NCI-H82 (cell line): ENCODE measurements around the gene AP2A1.

Source experiments
- DNase-seq: peaks from one replicate; lab custom pipeline; 2025; lab: John Stamatoyannopoulos, UW

AP2A1 gene

DNA sequence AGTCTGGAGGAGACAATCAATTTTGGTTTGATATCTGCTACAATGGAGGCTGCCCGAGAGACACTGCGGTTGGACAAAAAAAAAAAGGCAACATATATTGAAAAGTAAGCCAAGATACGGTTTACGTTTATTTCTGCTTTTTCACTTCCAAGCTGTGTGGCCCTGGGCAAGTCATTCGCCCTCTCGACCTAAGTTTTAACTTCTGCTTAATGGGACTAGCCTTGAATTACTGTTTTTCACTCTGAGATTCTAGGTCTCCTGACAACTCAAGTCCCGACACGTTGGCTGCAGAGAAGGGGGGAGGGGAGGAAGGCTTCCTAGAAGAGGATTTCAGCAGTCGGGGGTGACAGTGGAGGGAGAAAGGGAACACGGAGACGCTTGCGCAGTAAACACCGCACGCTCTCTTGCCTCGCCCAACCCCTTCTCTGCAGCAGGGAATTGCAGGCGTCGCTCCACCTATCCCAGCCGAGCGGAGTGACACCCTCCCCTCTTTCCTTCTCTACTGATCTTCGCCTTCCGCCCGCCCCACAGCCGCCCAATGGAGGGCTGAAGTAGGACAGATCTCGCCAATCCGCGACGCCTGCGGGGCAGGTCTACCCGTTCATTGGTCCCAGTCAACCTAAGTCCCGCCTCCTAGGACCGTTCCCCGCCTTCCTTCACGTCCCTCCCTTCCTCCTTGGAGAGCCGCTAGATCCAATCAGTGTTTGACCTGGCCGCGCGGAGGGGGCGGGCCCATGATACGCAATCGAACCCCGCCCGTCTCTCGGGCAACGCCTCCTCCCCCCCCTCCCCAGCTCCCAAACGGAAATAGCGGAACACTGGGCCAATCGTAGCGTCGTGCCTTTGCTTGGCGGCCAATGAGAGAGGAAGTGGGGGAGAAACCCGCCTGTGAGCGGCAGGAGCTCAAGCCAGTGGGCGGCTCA is 533 bp upstream of the AP2A1 start:
- peak; percentile 100 for DNase-seq

DNA sequence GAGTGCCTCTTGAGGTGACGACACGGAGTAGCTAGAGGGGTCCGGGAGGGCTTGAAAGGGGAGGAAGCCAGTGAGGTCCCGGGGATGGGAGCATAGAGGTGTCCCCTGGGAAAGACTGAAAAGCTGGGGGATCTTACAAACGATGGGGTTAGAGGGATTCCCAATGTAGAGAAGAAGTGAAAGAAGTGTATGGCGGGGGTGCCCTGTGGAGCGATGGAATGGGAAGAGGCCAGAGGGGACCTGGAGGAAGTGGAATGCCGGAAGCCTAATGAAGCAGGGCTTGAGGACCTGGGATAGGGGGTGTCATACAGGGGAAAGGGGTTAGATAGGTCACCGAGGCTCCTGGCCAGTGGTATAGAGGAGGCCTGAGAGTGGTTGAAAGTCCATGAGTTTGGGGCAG is 580 bp downstream of the AP2A1 start:
- peak; percentile 55 for DNase-seq

DNA sequence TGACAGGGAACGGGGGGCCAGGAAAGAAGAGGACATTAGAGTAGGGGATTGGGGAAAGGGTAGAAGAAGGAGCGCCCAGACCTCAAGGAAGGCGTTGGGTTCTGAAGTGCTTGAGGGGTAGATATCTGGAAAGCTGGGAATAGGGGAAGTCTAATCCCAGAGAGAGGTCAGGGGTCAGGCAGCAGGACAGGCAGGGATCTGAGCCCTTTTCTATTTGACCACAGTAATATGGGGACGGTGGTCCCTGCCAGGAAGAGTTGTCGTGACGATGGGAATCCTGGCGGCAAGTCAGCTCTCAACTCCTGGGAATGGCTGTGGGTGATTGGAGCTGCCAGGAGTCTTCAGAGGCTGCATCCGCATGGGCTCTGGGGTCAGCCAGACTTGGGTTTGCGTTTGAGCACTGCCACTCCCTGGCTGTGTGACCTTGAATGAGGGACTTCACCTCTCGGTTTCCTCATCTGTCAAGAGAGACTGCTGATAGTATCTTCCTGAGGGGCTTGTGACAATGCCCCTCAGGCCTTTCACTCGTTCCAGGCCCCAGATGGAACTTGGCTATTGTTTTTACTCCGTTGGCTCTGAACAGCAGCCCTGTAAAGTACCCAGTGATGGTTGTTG is 1.3 kb downstream of the AP2A1 start:
- DNase-seq, result no peak

DNA sequence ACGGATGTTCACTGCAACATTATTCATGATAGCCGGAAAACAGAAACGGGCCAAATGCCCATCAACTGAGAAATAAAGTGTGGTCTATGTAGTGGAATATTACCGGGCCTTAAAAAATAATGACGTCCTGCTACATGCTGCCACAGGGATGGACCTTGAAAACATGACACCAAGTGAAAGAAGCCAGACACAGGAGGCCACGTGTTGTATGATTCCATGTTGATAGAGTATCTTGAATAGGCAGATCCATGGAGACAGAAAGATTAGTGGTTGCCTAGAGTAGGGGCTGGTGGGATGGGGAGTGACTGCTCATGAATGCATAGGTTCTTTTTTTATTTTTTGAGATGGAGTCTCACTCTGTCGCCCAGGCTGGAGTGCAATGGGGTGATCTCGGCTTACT is 3.7 kb downstream of the AP2A1 start:
- no peak for DNase-seq

DNA sequence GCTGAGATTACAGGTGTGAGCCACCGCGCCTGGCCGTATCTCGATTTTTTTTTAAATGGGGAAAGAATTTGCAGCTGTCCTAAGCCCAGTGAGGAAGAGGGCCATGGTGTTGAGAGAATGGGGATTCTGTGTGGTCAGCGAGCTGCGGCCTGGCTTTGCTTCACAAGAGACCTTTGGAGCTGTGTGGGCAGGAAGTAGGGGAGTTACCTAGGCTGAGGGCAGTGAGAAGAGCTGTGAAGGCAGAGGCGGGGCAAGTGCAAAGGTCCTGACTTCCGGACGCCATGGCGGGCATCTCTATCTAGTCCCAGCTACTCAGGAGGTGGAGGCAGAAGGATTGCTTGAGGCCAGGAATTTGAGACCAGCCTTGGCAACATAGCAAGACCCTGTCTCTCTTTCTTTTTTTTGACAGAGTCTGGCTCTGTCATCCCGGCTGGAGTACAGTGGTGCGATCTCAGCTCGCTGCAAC is 4.9 kb downstream of the AP2A1 start:
- DNase-seq, result no peak

DNA sequence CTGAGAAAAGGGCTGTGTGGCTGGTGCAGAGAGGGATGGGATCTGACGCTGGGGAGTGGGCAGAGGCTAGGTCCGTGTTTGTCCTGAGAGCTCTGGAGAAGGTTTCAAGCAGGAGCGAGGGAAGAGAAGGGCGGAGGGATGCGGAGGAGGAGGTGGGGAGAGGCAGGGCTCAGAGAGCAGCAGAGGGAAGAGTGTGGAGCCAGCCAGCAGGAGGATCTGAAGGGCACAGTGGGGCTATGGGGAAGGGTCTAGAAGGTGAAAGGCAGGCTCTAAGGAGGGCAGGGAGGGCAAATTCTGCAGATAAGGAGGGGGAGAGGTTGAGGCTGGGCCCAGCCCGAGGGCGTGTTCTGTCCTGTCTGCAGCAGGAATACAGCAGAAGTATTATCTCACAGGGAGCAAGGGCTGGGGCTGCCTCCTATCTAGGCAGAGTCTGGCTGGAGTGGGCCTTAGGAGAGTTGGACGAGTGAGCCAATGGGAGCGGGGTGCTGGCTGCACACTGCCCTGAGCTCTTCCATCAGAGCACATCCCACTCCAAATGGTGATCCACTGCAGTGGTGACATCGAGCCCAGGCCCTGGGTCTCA is 6.1 kb downstream of the AP2A1 start:
- DNase-seq, result no peak

DNA sequence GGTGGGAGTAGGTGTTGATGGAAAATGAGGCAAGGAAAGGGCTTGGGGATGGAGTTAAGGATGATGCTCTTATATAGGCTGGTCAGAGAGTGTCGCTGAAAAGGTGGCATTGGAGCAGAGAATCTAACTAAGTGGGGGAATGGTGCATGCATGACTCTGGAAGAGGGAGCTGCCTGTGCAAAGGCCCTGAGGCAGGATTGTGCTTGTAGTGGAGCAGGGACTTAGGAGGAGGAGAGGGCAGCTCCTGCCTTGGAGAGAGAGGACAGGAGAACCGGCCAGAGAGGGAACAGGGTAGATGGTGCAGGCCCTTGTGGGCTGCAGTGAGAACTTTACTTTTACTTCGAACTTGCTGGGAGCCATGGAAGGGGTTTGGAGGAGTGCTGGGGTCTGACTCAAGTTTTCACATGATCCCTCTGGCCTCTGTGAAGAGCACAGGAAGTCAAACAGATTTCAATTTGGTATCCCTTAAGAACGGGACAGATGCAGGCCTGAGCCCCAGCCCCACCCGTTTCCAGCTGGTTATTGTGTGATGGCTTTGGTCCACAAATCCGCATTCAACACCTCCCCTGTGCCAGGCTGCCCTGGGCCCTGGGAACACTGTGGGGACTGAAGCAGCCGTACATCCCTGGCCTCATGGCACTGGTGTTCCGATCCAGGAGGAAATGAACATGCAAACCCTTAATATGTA is 7.0 kb downstream of the AP2A1 start:
- DNase-seq, result no peak

DNA sequence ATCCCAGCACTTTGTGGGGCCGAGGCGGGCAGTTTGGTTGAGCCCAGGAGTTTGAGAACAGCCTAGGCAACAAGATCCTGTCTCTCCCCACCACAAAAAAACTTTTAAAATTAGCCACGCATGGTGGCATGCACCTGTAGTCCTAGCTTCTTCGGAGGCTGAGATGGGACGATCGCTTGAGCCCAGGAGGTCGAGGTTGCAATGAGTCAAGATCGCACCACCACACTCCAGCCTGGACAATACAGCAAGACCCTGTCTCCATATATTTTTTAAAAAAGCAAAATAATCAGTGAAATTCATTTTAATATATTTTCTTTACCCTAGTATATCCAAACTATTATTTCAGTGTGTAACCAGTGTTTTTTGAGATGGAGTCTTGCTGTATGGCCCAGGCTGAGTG is 8.2 kb downstream of the AP2A1 start:
- DNase-seq, result no peak

DNA sequence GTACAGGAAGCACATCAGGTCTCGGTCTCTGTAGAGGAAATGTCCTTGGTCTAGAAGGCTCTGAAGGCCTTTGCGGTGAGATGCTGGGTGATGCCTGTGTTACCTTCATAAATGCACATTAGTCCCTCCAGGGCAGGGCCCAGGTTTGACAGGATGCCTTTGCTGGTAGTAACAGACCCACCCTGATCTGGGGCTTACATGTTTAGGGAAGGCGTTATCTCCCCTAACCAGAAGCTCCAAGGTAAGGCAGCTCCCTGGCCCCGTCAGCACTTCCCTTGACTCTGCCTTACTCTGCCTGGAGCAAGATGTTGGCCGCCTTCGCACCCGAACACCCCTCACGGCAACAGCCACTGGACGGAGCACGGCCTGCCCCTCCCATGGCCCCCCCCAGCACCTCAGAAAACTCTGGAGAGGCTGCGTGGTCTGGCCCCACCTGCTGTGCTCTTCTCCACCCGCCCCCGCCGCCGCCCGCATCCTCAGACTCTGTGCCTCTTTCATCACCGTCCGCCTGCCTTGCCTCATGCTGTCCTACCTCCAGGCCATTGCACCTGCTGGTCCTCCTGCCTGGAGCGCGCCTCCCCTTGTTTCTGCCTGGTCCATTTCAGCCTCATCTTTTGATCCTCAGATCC is 9.1 kb downstream of the AP2A1 start:
- DNase-seq, result no peak

DNA sequence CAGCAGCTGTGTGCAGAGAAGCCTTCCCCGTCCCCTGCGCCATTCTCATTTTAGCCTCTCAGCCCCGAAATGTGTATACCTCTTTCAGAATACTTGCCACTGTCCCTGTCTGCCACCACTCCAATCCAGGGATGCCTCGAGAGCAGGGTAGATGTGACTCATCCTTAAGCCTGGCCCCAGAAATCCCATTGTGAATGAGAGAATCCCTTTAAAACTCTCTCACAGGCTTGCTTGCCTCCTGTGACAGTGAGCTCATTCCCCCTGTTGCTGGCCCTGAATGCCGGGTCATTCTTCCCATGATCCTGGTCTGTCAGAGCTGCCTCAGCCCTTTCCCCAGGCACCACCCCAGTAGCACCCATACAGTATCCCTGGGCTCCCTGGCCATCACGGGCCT is 9.6 kb downstream of the AP2A1 start:
- no peak for DNase-seq

DNA sequence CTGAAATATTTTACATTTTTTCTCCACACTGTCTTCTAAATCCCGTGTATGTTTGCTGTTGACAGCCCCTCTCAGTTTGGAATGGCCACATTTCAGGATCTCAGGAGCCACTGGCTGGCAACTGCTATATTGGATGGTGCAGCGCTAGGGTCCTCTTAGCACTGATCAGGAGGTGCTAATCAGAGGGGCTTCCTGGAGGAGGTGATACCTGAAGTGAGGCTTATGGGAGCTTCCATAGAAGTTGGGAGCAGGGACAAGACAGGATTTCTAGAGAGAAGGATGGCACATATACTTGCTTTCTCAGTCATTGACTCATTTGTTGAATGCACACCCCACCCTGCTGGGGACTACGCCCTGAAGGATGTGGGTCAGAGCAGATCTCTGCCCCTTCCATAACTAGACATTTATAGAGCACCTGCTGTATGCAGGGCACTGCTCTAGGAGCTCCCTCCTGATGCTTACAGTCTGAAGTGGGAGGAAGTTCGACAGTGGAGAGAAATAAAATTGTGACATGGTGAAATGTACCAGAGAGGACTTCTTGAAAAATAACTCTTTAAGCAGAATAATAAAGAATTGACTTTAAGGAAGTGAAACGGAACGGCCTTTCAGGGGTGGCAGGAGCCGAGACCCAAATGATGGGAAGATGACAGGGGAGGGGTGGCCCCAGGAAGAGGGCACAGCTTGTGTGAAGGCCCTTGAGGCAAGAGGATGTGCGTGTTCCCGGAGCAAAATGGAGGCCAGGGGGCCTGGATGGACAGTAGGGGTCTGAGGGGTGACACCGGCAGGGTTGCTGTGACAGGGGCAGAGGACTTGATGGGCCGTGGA is 13.1 kb downstream of the AP2A1 start:
- no peak for DNase-seq

DNA sequence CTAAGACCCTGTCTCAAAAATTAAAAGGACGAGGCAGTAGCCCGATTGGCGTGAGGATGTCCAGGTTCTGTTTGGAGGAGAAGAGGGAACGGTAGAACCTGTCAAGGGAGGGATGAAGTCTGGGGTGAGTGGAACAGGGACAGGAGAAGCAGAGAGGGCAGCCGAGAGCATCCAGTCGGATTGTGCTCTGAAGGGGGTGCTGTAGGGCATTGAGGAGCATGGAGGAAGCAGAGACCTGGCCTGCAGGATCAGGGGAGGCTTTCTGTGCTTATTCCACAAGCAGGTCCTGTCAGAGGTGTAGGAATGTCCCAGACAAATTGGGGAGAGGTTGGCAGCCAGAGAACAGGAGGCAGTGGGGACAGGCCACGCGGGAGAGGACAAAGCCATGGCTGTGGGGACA is 14.1 kb downstream of the AP2A1 start:
- DNase-seq, result no peak

DNA sequence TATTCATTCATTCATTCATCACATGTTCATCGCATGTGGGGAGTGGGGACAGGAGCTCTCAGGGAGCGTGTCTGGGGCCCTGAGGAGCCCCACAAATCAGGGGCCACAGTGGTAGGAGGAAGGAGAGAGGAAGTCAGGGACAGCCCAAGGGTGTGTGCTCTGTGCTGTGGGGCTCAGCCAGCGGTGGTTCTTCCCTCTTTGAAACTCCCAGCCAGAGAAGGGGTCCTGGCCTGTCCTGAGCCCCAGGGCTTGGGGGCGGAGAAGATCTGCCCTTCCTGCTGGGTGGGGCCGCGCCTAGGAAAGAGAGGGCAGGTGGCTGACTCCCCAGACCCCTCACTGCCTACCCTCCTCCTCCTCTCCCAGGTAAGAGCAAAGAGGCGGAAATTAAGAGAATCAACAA is 14.6 kb downstream of the AP2A1 start:
- DNase-seq, result no peak

DNA sequence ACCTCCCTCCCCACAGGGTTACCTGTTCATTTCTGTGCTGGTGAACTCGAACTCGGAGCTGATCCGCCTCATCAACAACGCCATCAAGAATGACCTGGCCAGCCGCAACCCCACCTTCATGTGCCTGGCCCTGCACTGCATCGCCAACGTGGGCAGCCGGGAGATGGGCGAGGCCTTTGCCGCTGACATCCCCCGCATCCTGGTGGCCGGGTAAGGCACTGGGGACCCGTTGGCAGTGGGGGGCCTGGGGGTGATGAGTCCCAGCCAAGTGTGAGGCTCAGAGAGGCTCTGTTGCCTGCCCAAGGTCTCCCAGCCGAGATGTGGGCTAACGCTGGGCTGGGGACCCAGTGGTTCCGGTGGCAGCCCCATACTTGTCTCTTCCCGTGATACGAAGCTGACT is 15.7 kb downstream of the AP2A1 start:
- no peak for DNase-seq

DNA sequence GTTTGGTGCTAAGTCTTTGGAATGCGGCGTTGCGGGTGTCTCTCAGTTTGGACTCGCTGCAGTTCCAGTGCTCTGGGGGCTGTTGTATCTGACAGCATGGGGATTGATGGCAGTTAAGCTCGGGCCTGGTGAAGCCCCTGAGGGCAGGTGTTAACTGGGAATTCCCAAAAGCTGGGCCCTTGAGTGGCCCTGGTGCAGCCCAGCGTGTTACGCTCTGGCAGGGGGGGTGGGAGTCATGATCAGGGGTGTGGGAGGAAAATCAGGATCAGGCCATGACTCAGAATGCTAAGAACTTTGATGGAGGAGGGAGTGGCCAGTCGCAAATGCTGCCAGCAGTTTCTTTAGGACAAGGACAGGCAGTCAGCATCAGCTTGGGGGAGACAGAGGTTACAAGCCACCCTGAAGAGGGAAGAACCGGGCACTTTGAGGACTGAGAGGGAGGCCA is 19.6 kb downstream of the AP2A1 start:
- no peak for DNase-seq

DNA sequence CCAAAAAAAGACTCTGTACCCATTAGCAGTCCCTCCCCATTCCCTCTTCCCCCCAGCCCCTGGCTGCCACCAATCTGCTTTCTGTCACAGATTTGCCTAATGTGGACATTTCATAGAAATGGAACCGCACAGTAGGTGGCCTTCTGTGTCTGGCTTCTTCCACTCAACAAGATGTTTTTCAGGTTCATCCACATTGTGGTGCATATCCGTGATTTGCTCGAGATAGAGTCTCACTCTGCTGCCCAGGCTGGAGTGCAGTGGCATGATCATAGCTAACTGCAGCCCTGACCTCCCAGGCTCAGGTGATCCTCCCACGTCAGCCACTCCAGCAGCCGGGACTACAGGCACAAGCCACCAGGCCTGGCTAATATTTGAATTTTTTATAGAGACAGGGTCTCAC is 20.9 kb downstream of the AP2A1 start:
- DNase-seq, result no peak

DNA sequence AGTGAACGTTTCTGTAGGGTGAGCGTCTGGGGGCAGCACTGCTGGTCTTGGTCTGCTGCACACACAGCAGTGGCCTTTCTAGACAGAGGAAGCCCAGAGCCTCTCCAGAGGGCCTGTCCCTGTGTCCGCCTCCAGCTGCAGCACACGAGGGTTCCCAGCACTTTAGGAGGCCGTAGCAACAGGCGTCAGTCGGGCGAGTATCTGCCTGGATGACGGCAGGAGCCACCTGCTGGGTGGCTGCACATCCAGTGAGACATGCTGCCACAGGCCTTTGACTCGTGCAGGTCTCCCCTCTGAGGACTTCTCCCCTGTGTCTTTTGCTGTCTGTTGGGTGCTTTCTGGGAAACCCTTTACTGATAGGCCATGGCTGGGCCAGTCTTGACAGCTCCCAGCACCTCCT is 22.1 kb downstream of the AP2A1 start:
- DNase-seq, result no peak

DNA sequence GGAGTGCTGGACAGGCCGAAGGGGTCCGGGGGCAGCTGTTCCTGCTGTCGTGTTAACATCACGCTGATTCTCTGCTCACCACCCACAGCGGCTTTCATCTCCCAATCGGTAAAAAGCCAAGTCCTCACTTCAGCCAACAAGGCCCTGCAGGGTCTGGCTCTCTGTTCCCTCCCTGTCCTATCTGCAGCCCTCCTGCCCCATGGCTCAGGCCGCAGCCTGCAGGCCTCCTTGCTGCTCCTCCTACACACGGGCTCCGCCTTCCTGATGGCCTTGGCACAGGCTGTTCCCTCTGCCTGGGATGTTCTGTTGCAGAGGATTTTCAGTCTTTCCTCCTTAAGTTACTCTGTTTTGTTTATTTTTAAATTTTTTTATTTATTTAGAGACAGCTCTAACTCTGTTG is 24.1 kb downstream of the AP2A1 start:
- no peak for DNase-seq

DNA sequence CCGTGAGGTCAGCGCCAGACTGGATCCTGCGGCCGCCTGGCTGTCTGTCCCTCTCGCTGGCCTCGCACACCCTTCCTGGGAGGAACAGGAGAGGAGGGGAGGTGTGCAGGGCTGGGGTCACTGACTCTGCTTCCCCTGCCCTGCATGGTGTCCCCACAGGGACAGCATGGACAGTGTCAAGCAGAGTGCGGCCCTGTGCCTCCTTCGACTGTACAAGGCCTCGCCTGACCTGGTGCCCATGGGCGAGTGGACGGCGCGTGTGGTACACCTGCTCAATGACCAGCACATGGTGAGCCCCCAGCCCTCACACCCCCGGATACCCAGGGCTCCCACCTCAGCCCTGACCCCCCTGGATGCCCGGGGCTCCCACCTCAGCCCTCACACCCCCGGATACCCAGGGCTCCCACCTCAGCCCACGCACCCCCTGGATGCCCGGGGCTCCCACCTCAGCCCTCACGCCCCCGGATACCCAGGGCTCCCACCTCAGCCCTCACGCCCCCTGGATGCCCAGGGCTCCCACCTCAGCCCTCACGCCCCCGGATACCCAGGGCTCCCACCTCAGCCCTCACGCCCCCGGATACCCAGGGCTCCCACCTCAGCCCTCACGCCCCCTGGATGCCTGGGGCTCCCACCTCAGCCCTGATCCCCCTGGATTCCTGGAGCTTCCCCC is 25.1 kb downstream of the AP2A1 start:
- DNase-seq, result no peak

DNA sequence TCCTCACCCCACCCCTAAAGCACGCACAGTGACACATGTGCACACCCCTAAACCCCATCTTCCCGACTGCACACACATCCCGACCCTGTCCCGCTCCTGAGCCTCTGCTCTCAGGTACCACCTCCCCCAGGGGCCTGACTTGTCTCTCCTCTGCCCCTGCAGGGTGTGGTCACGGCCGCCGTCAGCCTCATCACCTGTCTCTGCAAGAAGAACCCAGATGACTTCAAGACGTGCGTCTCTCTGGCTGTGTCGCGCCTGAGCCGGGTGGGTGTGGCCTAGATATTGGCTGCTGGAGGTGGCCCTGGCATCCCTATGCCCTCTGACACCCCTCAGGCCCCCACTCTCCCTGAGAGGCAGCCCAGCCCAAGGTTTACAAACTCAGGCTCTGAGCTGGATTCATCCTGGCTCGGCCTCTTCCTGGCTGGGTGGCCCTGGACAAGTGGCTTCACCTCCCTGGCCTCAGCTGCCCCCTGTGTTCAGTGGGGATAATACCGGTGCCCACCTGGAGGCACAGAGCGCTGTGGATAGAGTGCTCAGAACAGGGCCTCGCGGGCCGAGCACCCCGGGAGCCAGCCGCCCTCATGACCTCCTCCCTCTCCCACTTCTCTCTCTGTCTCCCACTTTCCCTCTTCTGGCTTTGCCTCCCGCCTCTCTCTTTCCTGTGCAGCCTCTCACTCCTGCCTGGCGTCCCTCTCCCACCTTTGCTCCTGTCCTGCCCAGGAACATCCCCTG is 26.2 kb downstream of the AP2A1 start:
- no peak for DNase-seq
